ENCODE data around the gene POU6F2.

GRCh38 chr7:39300276-39300675, 322.6 kb downstream of the POU6F2 start:
- TF ChIP-seq, protein P1, sequence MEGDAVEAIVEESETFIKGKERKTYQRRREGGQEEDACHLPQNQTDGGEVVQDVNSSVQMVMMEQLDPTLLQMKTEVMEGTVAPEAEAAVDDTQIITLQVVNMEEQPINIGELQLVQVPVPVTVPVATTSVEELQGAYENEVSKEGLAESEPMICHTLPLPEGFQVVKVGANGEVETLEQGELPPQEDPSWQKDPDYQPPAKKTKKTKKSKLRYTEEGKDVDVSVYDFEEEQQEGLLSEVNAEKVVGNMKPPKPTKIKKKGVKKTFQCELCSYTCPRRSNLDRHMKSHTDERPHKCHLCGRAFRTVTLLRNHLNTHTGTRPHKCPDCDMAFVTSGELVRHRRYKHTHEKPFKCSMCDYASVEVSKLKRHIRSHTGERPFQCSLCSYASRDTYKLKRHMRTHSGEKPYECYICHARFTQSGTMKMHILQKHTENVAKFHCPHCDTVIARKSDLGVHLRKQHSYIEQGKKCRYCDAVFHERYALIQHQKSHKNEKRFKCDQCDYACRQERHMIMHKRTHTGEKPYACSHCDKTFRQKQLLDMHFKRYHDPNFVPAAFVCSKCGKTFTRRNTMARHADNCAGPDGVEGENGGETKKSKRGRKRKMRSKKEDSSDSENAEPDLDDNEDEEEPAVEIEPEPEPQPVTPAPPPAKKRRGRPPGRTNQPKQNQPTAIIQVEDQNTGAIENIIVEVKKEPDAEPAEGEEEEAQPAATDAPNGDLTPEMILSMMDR (IDR thresholded peaks at IDR 0.05): no peak
- no peak for TF ChIP-seq POLR2A (IDR thresholded peaks at IDR 0.05)
